Ovary (tissue), 3 donors: ENCODE results near the gene DPM3.

Experiments
- CTCF ChIP-seq, 3 donors: fragments of 450-650 bp in 2 of 3; fragments of 200-600 bp in 1 of 3; IDR thresholded peaks; one replicate each; pipeline versions ENCODE4 v1.5.1 to v1.8.0; 2016 to 2022; ENCODE audit warnings: antibody characterized with exemption in 3 of 3, mild to moderate bottlenecking in 1 of 3
- POLR2A ChIP-seq: fragments of 450-650 bp; IDR thresholded peaks from one replicate; pipeline ENCODE4 v1.6.1; 2017; ENCODE audit warnings: antibody characterized with exemption, mild to moderate bottlenecking, moderate library complexity
- donor health status: DM: no; HTN: no; CAD: no.

GRCh38 chr1:155091071-155092051, 49.0 kb downstream of the DPM3 start:
- TF ChIP-seq CTCF (IDR thresholded peaks at IDR 0.05) (peak; percentile 90 to 93 (median 92)), POLR2A (no peak)
